MM.1S (cell line): ENCODE results near the gene CRY2.

ENCODE experiments used
- DNase-seq: peaks from one replicate; pipeline ENCODE4 v3.0.0-alpha.2; 2015
- H2AFZ ChIP-seq: fragments of 300-600 bp; sonication (generic); 2 replicates; pipeline ENCODE4 v1.6.0; 2016; ENCODE audit warnings: antibody characterized with exemption, low read length
- H3F3A ChIP-seq: fragments of 300-600 bp; sonication (generic); 2 replicates; pipeline ENCODE4 v1.6.1; 2016; ENCODE audit warnings: mild to moderate bottlenecking, antibody characterized with exemption, low read length, moderate library complexity, mixed read lengths; ENCODE audit not compliant: insufficient read depth
- H3K27ac ChIP-seq: fragments of 300-600 bp; sonication (generic); 2 replicates; pipeline ENCODE4 v1.5.1; 2016; ENCODE audit warnings: mild to moderate bottlenecking, low read length
- H3K27me3 ChIP-seq: fragments of 300-600 bp; sonication (generic); replicated peaks from 2 replicates; pipeline ENCODE4 v1.6.0; 2016; ENCODE audit warnings: low read length; ENCODE audit not compliant: insufficient read depth
- H3K36me3 ChIP-seq: fragments of 300-600 bp; sonication (generic); replicated peaks from 2 replicates; pipeline ENCODE4 v1.6.1; 2016; ENCODE audit warnings: mild to moderate bottlenecking, low read length, mixed read lengths; ENCODE audit not compliant: insufficient read depth
- H3K4me1 ChIP-seq: fragments of 300-600 bp; sonication (generic); 2 replicates; pipeline ENCODE4 v1.6.1; 2016; ENCODE audit warnings: low read length, mixed read lengths
- H3K4me2 ChIP-seq: fragments of 300-600 bp; sonication (generic); 2 replicates; pipeline ENCODE4 v1.6.0; 2016; ENCODE audit warnings: low read depth, low read length
- H3K4me3 ChIP-seq: fragments of 300-600 bp; sonication (generic); 2 replicates; pipeline ENCODE4 v1.5.1; 2016; ENCODE audit warnings: low read length, mixed read lengths
- H3K79me2 ChIP-seq: fragments of 300-600 bp; sonication (generic); 2 replicates; pipeline ENCODE4 v1.6.1; 2016; ENCODE audit warnings: mixed run types, low read length, mixed read lengths
- H3K9ac ChIP-seq: fragments of 300-600 bp; sonication (generic); 2 replicates; pipeline ENCODE4 v1.6.1; 2016; ENCODE audit warnings: low read length, mixed read lengths
- H3K9me2 ChIP-seq: fragments of 300-600 bp; sonication (generic); replicated peaks from 2 replicates; pipeline ENCODE4 v1.6.1; 2016; ENCODE audit warnings: mild to moderate bottlenecking, low read length, mixed read lengths; ENCODE audit not compliant: insufficient read depth
- H3K9me3 ChIP-seq: fragments of 300-600 bp; sonication (generic); replicated peaks from 2 replicates; pipeline ENCODE4 v1.6.1; 2016; ENCODE audit warnings: mild to moderate bottlenecking, low read length, mixed read lengths; ENCODE audit not compliant: insufficient read depth
- H4K20me1 ChIP-seq: fragments of 300-600 bp; sonication (generic); 2 replicates; pipeline ENCODE4 v1.6.1; 2016; ENCODE audit warnings: mild to moderate bottlenecking, low read length, moderate library complexity, mixed read lengths; ENCODE audit not compliant: insufficient read depth
- CTCF ChIP-seq: fragments of 300-600 bp; sonication (generic); IDR thresholded peaks from 2 replicates; pipeline ENCODE4 v1.5.1; 2016; ENCODE audit warnings: antibody characterized with exemption, low read length, mixed read lengths
- EZH2 ChIP-seq: fragments of 300-600 bp; sonication (generic); optimal IDR thresholded peaks from 2 replicates; pipeline ENCODE3; 2017; ENCODE audit warnings: low read depth, mild to moderate bottlenecking, antibody characterized with exemption, low read length, mixed read lengths
- EZH2phosphoT487 ChIP-seq: fragments of 300-600 bp; sonication (generic); IDR thresholded peaks from 2 replicates; pipeline ENCODE4 v1.6.1; 2018; ENCODE audit warnings: antibody characterized with exemption, low read length

The CRY2 gene

DNA sequence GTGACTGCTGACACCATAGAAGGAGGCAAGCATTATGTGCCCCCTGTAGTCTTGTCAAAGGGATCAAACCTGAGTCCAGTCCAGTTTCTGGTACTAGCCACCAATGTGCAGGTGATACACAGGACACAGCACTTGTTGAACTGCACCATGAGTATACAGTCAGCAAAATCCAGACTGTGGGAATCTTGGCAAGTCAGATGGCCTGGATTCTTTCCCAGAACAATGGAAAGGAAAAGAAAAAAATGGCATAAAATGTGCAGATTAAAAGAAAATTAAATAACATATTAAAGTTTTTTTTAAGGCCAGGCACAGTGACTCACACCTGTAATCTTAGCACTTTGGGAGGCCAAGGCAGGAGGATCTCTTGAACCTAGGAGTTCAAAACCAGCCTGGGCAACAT, 16.8 kb downstream of the CRY2 start:
- Histone ChIP-seq H3K27ac (no peak overlapping the region), H3K9ac (no peak overlapping the region), H3K27me3 (no peaks in the 10 kb centered on the region), H2AFZ (no peak overlapping the region), H3F3A (no peaks in the 10 kb centered on the region), H3K4me2 (no peak overlapping the region), H3K9me3 (no peaks in the 10 kb centered on the region), H3K4me3 (no peak overlapping the region), H3K36me3 (0 out of 2 replicates have a peak, but pooled peaks cover 3% of the 10 kb centered on the region), H4K20me1 (no peaks in the 10 kb centered on the region), H3K4me1 (no peaks in the 10 kb centered on the region), H3K79me2 (no peaks in the 10 kb centered on the region), H3K9me2 (no peaks in the 10 kb centered on the region)
- no peak for TF ChIP-seq EZH2
- TF ChIP-seq EZH2phosphoT487: no peak
- TF ChIP-seq CTCF: no peak
- DNase-seq: no peak

DNA sequence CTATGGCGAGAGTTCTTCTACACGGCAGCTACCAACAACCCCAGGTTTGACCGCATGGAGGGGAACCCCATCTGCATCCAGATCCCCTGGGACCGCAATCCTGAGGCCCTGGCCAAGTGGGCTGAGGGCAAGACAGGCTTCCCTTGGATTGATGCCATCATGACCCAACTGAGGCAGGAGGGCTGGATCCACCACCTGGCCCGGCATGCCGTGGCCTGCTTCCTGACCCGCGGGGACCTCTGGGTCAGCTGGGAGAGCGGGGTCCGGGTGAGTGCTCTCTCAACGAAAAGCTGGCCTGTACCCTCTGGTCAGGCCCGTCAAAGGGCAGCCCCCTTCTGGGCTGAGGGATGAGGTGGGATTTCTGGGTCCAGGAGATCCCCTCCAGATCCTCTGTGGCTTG, 22.3 kb downstream of the CRY2 start:
- Histone ChIP-seq H3K4me2 (no peak overlapping the region), H3K4me1 (no peaks in the 10 kb centered on the region), H3K4me3 (no peak overlapping the region), H3K27ac (no peak overlapping the region), H3K79me2 (no peaks in the 10 kb centered on the region), H3K9me3 (no peaks in the 10 kb centered on the region), H3K9me2 (no peaks in the 10 kb centered on the region), H4K20me1 (no peaks in the 10 kb centered on the region), H3K9ac (no peak overlapping the region), H3K27me3 (no peaks in the 10 kb centered on the region), H3K36me3 (peaks cover 7% of the 10 kb centered on the region; the same call in 1 of the 2 replicates), H3F3A (no peaks in the 10 kb centered on the region), H2AFZ (no peak overlapping the region)
- no peak for TF ChIP-seq EZH2phosphoT487
- TF ChIP-seq CTCF: no peak
- no peak for TF ChIP-seq EZH2
- DNase-seq: no peak

DNA sequence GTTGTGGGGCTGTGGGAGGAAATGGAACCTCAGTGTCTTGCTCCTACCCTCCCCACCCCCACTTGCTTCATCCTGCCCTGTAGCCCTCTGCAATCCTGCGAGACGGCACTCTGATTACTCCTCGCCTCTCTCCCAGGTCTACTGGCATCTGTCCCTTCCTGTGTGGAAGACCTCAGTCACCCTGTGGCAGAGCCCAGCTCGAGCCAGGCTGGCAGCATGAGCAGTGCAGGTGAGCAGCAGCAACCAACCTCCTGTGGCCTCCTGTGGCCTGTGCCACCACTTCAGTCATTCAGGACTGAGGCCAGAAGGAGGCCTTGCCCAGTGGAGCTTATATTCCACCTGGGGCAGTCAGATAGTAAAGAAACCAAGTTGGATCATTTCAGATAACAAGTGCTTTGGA, 23.4 kb downstream of the CRY2 start:
- no peak for TF ChIP-seq CTCF
- TF ChIP-seq EZH2: no peak
- no peak for TF ChIP-seq EZH2phosphoT487
- Histone ChIP-seq H4K20me1 (no peaks in the 10 kb centered on the region), H3K36me3 (peaks cover 7% of the 10 kb centered on the region; the same call in 1 of the 2 replicates)

More for the DNA sequence above, 23.4 kb downstream of the CRY2 start:
- H3K27ac ChIP-seq: no peak overlapping the region
- H2AFZ ChIP-seq: no peak overlapping the region
- no peaks in the 10 kb centered on the region for H3K27me3 ChIP-seq
- no peak overlapping the region for H3K4me2 ChIP-seq
- no peaks in the 10 kb centered on the region for H3K9me2 ChIP-seq
- H3K9me3 ChIP-seq: no peaks in the 10 kb centered on the region
- no peaks in the 10 kb centered on the region for H3K4me1 ChIP-seq
- H3K79me2 ChIP-seq: no peaks in the 10 kb centered on the region
- DNase-seq: no peak
- no peak overlapping the region for H3K9ac ChIP-seq
- no peaks in the 10 kb centered on the region for H3F3A ChIP-seq
- H3K4me3 ChIP-seq: no peak overlapping the region
